Fibroblast of lung (primary cell): ENCODE measurements around the gene PLK2. TPM values are rescaled to one million over a fixed set of nuclear protein-coding genes. Genes with fewer than 3 reads are reported as not detected.

Experiments
- DNase-seq, 2 donors: peaks; one replicate each; pipeline versions ENCODE4 v3.0.0 to v3.0.0-alpha.2; 2010; ENCODE audit warnings: low read depth in 2 of 2
- H2AFZ ChIP-seq: 2 replicates; pipeline ENCODE4 v1.5.1; 2012; ENCODE audit warnings: low read length, control low read depth, inconsistent platforms
- H3K27ac ChIP-seq: 2 replicates; pipeline ENCODE4 v1.5.1; 2011; ENCODE audit warnings: low read length, control low read depth; ENCODE audit not compliant: insufficient read depth
- H3K27me3 ChIP-seq: 2 replicates; pipeline ENCODE4 v1.5.1; 2011; ENCODE audit warnings: mild to moderate bottlenecking, low read length; ENCODE audit not compliant: control insufficient read depth, insufficient read depth
- H3K36me3 ChIP-seq: 2 replicates; pipeline ENCODE4 v1.5.1; 2011; ENCODE audit warnings: low read length; ENCODE audit not compliant: control insufficient read depth, insufficient read depth
- H3K4me1 ChIP-seq: 2 replicates; pipeline ENCODE4 v1.5.1; 2011; ENCODE audit warnings: low read length; ENCODE audit not compliant: control insufficient read depth, insufficient read depth; ENCODE audit errors: extremely low read depth
- H3K4me2 ChIP-seq: 2 replicates; pipeline ENCODE4 v1.5.1; 2011; ENCODE audit warnings: low read length, control low read depth; ENCODE audit not compliant: insufficient read depth; ENCODE audit errors: extremely low read depth
- H3K4me3 ChIP-seq, 4 experiments: fragments of 200-600 bp in 1 of 4; sonication (generic) in 1 of 4; replicated peaks in 1 of 4; 2 replicates each; pipeline ENCODE4 v1.5.1; 2011 to 2016; ENCODE audit warnings: low read length in 4 of 4, low read depth in 3 of 4, mild to moderate bottlenecking in 3 of 4, control low read depth in 2 of 4, inconsistent platforms in 1 of 4, mixed read lengths in 1 of 4; ENCODE audit not compliant: insufficient read depth in 1 of 4; ENCODE audit errors: control extremely low read depth in 1 of 4
- H3K79me2 ChIP-seq: 2 replicates; pipeline ENCODE4 v1.5.1; 2012; ENCODE audit warnings: mild to moderate bottlenecking, low read length, inconsistent platforms; ENCODE audit not compliant: control insufficient read depth, insufficient read depth
- H3K9ac ChIP-seq: 2 replicates; pipeline ENCODE4 v1.5.1; 2011; ENCODE audit warnings: mild to moderate bottlenecking, low read length, control low read depth; ENCODE audit not compliant: insufficient read depth
- H3K9me3 ChIP-seq: 2 replicates; pipeline ENCODE4 v1.5.1; 2012; ENCODE audit warnings: low read depth, low read length; ENCODE audit not compliant: control insufficient read depth, insufficient read depth
- H4K20me1 ChIP-seq: 2 replicates; pipeline ENCODE4 v1.5.1; 2011; ENCODE audit warnings: low read length; ENCODE audit not compliant: control insufficient read depth, insufficient read depth; ENCODE audit errors: extremely low read depth
- EZH2 ChIP-seq: IDR thresholded peaks from 2 replicates; pipeline ENCODE4 v1.5.1; 2012; ENCODE audit warnings: low read length, control low read depth, mild to moderate bottlenecking; ENCODE audit errors: missing control alignments
- polyA plus RNA-seq, 2 donors: library from polyadenylated mRNA; depleted of rRNA in 1 of 2; stranded (reverse) in 1 of 2; unstranded in 1 of 2; fragments of >200 nt; gene quantifications; 2 replicates each; pipeline ENCODE4 v1.2.1, GENCODE V29; 2011 to 2012; ENCODE audit warnings: missing spikeins in 1 of 2
- total RNA-seq: library from RNA; depleted of rRNA; stranded (reverse); fragments of >200 nt; gene quantifications from 2 replicates; pipeline ENCODE4 v1.2.1, GENCODE V29; 2014
- TF ChIP-seq, protein P1 (sequence below), 2 donors: IDR thresholded peaks in 1 of 2; conservative IDR thresholded peaks in 1 of 2; 1 replicate in 1 of 2; 2 replicates in 1 of 2; pipeline ENCODE4 v1.5.1; 2011 to 2012; ENCODE audit warnings: low read length in 2 of 2, control low read depth in 1 of 2, inconsistent platforms in 1 of 2, low read depth in 1 of 2, mild to moderate bottlenecking in 1 of 2

The PLK2 gene
- total and polyA plus RNA-seq, 2 donors (not counting 1 experiment from before 2014, with no cell fraction given) = 26.8 to 983 TPM

DNA sequence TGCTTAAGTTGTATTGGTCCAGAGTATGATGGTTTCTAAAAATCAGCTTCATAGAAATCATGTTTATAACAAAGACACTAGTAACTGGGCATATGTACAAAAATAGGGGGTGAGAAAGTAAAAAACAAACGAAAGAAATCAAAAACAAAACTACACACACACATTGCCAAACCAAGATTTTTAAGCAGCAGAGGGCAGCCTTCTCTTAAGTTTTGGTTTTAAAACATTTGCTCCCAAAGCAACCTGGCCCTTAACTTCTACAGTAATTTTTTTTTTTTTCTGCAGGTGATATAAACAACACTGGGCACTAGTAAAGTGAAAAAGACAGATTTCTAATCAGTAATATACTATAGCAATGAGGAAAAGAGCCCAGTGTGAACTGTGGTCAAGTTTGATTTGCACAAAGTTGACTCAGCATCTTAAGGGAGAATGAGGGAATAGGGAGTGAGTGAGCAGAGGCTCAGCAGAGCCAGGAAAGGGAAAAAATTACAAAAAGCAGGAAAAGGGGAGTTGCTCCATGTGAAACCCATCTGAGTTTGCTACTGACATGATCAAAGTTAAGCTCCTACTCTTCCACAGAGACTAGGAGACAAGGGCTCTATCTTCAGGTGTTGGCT lies 18.0 kb upstream of the PLK2 start:
- no peak for DNase-seq
- H3K4me2 ChIP-seq = no peak overlapping the region
- no peaks in the 10 kb centered on the region for H3K27me3 ChIP-seq
- H4K20me1 ChIP-seq = no peaks in the 10 kb centered on the region
- H3K4me3 ChIP-seq = no peak overlapping the region
- H3K27ac ChIP-seq = no peak overlapping the region
- H3K4me1 ChIP-seq = no peaks in the 10 kb centered on the region
- H3K9ac ChIP-seq = no peak overlapping the region
- no peak for TF ChIP-seq EZH2
- TF ChIP-seq, protein P1, sequence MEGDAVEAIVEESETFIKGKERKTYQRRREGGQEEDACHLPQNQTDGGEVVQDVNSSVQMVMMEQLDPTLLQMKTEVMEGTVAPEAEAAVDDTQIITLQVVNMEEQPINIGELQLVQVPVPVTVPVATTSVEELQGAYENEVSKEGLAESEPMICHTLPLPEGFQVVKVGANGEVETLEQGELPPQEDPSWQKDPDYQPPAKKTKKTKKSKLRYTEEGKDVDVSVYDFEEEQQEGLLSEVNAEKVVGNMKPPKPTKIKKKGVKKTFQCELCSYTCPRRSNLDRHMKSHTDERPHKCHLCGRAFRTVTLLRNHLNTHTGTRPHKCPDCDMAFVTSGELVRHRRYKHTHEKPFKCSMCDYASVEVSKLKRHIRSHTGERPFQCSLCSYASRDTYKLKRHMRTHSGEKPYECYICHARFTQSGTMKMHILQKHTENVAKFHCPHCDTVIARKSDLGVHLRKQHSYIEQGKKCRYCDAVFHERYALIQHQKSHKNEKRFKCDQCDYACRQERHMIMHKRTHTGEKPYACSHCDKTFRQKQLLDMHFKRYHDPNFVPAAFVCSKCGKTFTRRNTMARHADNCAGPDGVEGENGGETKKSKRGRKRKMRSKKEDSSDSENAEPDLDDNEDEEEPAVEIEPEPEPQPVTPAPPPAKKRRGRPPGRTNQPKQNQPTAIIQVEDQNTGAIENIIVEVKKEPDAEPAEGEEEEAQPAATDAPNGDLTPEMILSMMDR (conservative IDR thresholded peaks at IDR 0.05 in 1 of 2, IDR thresholded peaks at IDR 0.05 in 1 of 2; ENCODE audit: low read depth in 1 of 2, low read length in 2 of 2) = peak in 1 of 2 donors; percentile 19
- no peaks in the 10 kb centered on the region for H3K9me3 ChIP-seq
- H3K36me3 ChIP-seq = no peaks in the 10 kb centered on the region
- no peak overlapping the region for H2AFZ ChIP-seq
- no peaks in the 10 kb centered on the region for H3K79me2 ChIP-seq

DNA sequence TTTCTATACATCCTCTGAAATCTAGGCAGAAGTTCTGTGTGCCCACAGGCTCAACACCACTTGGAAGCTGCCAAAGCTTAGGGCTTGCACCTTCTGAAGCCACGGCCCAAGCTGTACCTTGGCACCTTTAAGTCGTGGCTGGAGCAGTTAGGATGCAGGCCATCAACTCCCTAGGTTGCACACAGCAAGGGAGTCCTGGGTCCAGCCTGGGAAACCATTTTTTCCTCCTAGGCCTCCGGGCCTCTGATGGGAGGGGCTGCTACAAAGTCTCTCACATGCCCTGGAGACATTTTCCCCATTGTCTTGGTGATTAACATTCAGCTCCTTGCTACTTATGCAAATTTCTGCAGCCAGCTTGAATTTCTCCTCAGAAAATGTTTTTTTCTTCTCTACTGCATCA lies 15.5 kb upstream of the PLK2 start:
- Histone ChIP-seq H3K36me3 (no peaks in the 10 kb centered on the region), H3K79me2 (no peaks in the 10 kb centered on the region), H3K4me1 (no peaks in the 10 kb centered on the region), H3K9me3 (no peaks in the 10 kb centered on the region), H3K4me3 (no peak overlapping the region), H4K20me1 (no peaks in the 10 kb centered on the region), H3K27me3 (no peaks in the 10 kb centered on the region), H3K27ac (no peak overlapping the region), H3K4me2 (no peak overlapping the region), H2AFZ (no peak overlapping the region), H3K9ac (no peak overlapping the region)
- TF ChIP-seq, protein P1 (conservative IDR thresholded peaks at IDR 0.05 in 1 of 2, IDR thresholded peaks at IDR 0.05 in 1 of 2; ENCODE audit: low read depth in 1 of 2, low read length in 2 of 2) = no peak
- TF ChIP-seq EZH2 = no peak
- DNase-seq = no peak

DNA sequence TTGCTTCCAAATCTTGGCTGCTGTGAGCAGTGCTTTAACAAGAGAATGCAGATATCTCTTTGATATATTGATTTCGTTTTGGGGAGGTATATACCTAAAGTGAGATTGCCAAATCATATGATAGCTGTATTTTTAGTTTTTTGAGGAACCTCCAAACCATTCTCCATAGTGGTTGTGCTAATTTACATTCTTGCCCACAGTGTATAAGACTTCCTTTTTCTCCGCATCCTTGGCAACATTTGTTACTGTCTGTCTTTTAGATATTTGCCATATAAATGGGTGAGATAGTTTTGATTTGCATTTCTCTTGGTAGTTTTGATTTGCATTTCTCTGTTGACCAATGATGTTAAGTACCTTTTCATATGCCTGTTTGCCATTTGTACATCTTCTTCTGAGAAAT lies 10.0 kb upstream of the PLK2 start:
- Histone ChIP-seq H3K79me2 (no peaks in the 10 kb centered on the region), H3K27me3 (no peaks in the 10 kb centered on the region), H2AFZ (no peak overlapping the region), H3K4me3 (no peak overlapping the region), H3K36me3 (no peaks in the 10 kb centered on the region), H3K4me1 (no peaks in the 10 kb centered on the region), H3K27ac (no peak overlapping the region), H4K20me1 (no peaks in the 10 kb centered on the region), H3K9ac (no peak overlapping the region), H3K4me2 (no peak overlapping the region), H3K9me3 (no peaks in the 10 kb centered on the region)
- no peak for DNase-seq
- TF ChIP-seq, protein P1 (conservative IDR thresholded peaks at IDR 0.05 in 1 of 2, IDR thresholded peaks at IDR 0.05 in 1 of 2; ENCODE audit: low read depth in 1 of 2, low read length in 2 of 2) = no peak
- no peak for TF ChIP-seq EZH2
